Stimulated activated effector memory CD8-positive, alpha-beta T cell treated with anti-CD3 and anti-CD28 coated beads, Interleukin-12 subunit alpha, Interleukin-12 subunit beta, amount 100 ng/mL, for 72 hours (primary cell): ENCODE results near the gene TTC28.

Experiments
- ATAC-seq: fragments of 150-1000 bp; cut with Tn5 transposase; 2 replicates; pipeline ENCODE4 v1.10.0; 2021
- DNase-seq, 2 donors: peaks; one replicate each; pipeline ENCODE4 v3.0.0; 2021 to 2022; ENCODE audit warnings: low spot score in 2 of 2
- H3K27ac Mint-ChIP-seq: one replicate; pipeline ENCODE4 v1.8.0; 2022; ENCODE audit warnings: mild to moderate bottlenecking, mixed read lengths
- H3K36me3 Mint-ChIP-seq: one replicate; pipeline ENCODE4 v1.8.0; 2022; ENCODE audit warnings: mild to moderate bottlenecking, mixed read lengths
- H3K4me1 Mint-ChIP-seq: one replicate; pipeline ENCODE4 v1.8.0; 2022; ENCODE audit warnings: mixed read lengths
- H3K4me3 Mint-ChIP-seq: one replicate; pipeline ENCODE4 v1.8.0; 2022; ENCODE audit warnings: mild to moderate bottlenecking, mixed read lengths
- H3K9me3 Mint-ChIP-seq: one replicate; pipeline ENCODE4 v1.8.0; 2022; ENCODE audit warnings: mixed read lengths

The TTC28 gene

GRCh38 chr22:28054819-28055208, 624.8 kb downstream of the TTC28 start:
- Mint-ChIP-seq H3K36me3 (no peaks in the 10 kb centered on the region), H3K4me3 (no peak overlapping the region), H3K27ac (no peak overlapping the region), H3K9me3 (no peaks in the 10 kb centered on the region), H3K4me1 (no peaks in the 10 kb centered on the region)
- ATAC-seq (no peak), DNase-seq (no peak)

GRCh38 chr22:28053896-28054818, 625.5 kb downstream of the TTC28 start:
- H3K4me3 Mint-ChIP-seq = no peak overlapping the region
- ATAC-seq (no peak), DNase-seq (no peak)
- H3K4me1 Mint-ChIP-seq = no peaks in the 10 kb centered on the region
- no peaks in the 10 kb centered on the region for H3K9me3 Mint-ChIP-seq
- H3K27ac Mint-ChIP-seq = no peak overlapping the region
- no peaks in the 10 kb centered on the region for H3K36me3 Mint-ChIP-seq

- ATAC-seq (no peak), DNase-seq (no peak)
- Mint-ChIP-seq H3K27ac (no peak overlapping the region), H3K36me3 (no peaks in the 10 kb centered on the region), H3K4me1 (no peaks in the 10 kb centered on the region), H3K9me3 (no peaks in the 10 kb centered on the region), H3K4me3 (no peak overlapping the region)
These were observed 626.8 kb downstream of the TTC28 start for GRCh38 chr22:28052825-28053269.

GRCh38 chr22:28051787-28052356, 627.8 kb downstream of the TTC28 start:
- ATAC-seq (no peak), DNase-seq (no peak)
- Mint-ChIP-seq H3K36me3 (no peaks in the 10 kb centered on the region), H3K9me3 (no peaks in the 10 kb centered on the region), H3K4me1 (no peaks in the 10 kb centered on the region), H3K4me3 (no peak overlapping the region), H3K27ac (no peak overlapping the region)

- Mint-ChIP-seq H3K4me1 (no peaks in the 10 kb centered on the region), H3K4me3 (no peak overlapping the region), H3K9me3 (no peaks in the 10 kb centered on the region), H3K36me3 (no peaks in the 10 kb centered on the region), H3K27ac (no peak overlapping the region)
- DNase-seq (no peak), ATAC-seq (no peak)
These were observed 628.4 kb downstream of the TTC28 start for GRCh38 chr22:28051091-28051786.

GRCh38 chr22:28048529-28048928, 631.1 kb downstream of the TTC28 start:
- no peak overlapping the region for H3K27ac Mint-ChIP-seq
- H3K9me3 Mint-ChIP-seq = no peaks in the 10 kb centered on the region
- no peaks in the 10 kb centered on the region for H3K36me3 Mint-ChIP-seq
- ATAC-seq = no peak
- DNase-seq = no peak
- H3K4me3 Mint-ChIP-seq = no peak overlapping the region
- H3K4me1 Mint-ChIP-seq = no peaks in the 10 kb centered on the region

- no peak overlapping the region for H3K4me3 Mint-ChIP-seq
- ATAC-seq = no peak
- H3K4me1 Mint-ChIP-seq = no peaks in the 10 kb centered on the region
These were observed 631.9 kb downstream of the TTC28 start for GRCh38 chr22:28047740-28048139.

GRCh38 chr22:28046100-28046499, 633.5 kb downstream of the TTC28 start:
- Mint-ChIP-seq H3K36me3 (no peaks in the 10 kb centered on the region), H3K9me3 (no peaks in the 10 kb centered on the region), H3K4me1 (no peaks in the 10 kb centered on the region), H3K27ac (no peak overlapping the region), H3K4me3 (no peak overlapping the region)
- ATAC-seq (no peak), DNase-seq (no peak)

More at GRCh38 chr22:28047740-28048139, 631.9 kb downstream of the TTC28 start:
- Mint-ChIP-seq H3K36me3 (no peaks in the 10 kb centered on the region), H3K27ac (no peak overlapping the region), H3K9me3 (no peaks in the 10 kb centered on the region)
- no peak for DNase-seq

- Mint-ChIP-seq H3K4me3 (no peak overlapping the region), H3K9me3 (no peaks in the 10 kb centered on the region), H3K27ac (no peak overlapping the region), H3K36me3 (no peaks in the 10 kb centered on the region), H3K4me1 (no peaks in the 10 kb centered on the region)
- no peak for DNase-seq
- no peak for ATAC-seq
These were observed 635.0 kb downstream of the TTC28 start for GRCh38 chr22:28044546-28045173.

GRCh38 chr22:28043266-28043665, 636.4 kb downstream of the TTC28 start:
- Mint-ChIP-seq H3K9me3 (no peaks in the 10 kb centered on the region), H3K4me3 (no peak overlapping the region), H3K27ac (no peak overlapping the region), H3K36me3 (no peaks in the 10 kb centered on the region), H3K4me1 (no peaks in the 10 kb centered on the region)
- DNase-seq (no peak), ATAC-seq (no peak)

GRCh38 chr22:28034760-28035401, 644.8 kb downstream of the TTC28 start:
- Mint-ChIP-seq H3K4me1 (no peaks in the 10 kb centered on the region), H3K36me3 (no peaks in the 10 kb centered on the region), H3K27ac (no peak overlapping the region), H3K9me3 (no peaks in the 10 kb centered on the region), H3K4me3 (no peak overlapping the region)
- no peak for ATAC-seq
- DNase-seq = no peak

- no peak overlapping the region for H3K4me3 Mint-ChIP-seq
- no peaks in the 10 kb centered on the region for H3K36me3 Mint-ChIP-seq
- H3K9me3 Mint-ChIP-seq = no peaks in the 10 kb centered on the region
- H3K4me1 Mint-ChIP-seq = no peaks in the 10 kb centered on the region
- DNase-seq = no peak
- no peak overlapping the region for H3K27ac Mint-ChIP-seq
- ATAC-seq = no peak
These were observed 645.4 kb downstream of the TTC28 start for GRCh38 chr22:28034145-28034759.

- no peak for DNase-seq
- no peaks in the 10 kb centered on the region for H3K9me3 Mint-ChIP-seq
- H3K27ac Mint-ChIP-seq = no peak overlapping the region
These were observed 646.8 kb downstream of the TTC28 start for GRCh38 chr22:28032861-28033260.

GRCh38 chr22:28031383-28031922, 648.2 kb downstream of the TTC28 start:
- ATAC-seq (no peak), DNase-seq (no peak)
- Mint-ChIP-seq H3K4me3 (no peak overlapping the region), H3K4me1 (no peaks in the 10 kb centered on the region), H3K27ac (no peak overlapping the region), H3K9me3 (no peaks in the 10 kb centered on the region), H3K36me3 (no peaks in the 10 kb centered on the region)

More at GRCh38 chr22:28032861-28033260, 646.8 kb downstream of the TTC28 start:
- Mint-ChIP-seq H3K36me3 (no peaks in the 10 kb centered on the region), H3K4me1 (no peaks in the 10 kb centered on the region), H3K4me3 (no peak overlapping the region)
- no peak for ATAC-seq
